ENCODE data around the gene NFIB.

Gene NFIB

DNA sequence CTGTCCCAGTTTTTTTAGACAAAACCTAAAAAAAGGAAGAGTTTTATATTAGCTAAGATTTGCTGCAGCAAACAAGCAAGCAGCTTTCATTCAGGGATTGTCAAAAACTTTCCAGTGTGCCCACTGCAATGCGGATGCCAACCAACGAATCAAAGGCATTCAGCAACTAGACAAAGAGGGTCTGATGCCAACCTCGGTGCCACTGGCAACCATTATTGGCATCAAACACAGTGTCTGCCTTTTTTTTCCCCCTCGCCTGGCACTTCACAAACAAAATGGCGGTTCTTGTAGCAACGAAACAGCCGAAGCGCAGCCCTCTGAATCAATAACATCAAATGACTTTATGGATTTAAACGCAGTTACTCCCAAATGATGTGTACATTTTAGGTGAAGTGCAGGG is 10.4 kb downstream of the NFIB start:
- no peak for DNase-seq

DNA sequence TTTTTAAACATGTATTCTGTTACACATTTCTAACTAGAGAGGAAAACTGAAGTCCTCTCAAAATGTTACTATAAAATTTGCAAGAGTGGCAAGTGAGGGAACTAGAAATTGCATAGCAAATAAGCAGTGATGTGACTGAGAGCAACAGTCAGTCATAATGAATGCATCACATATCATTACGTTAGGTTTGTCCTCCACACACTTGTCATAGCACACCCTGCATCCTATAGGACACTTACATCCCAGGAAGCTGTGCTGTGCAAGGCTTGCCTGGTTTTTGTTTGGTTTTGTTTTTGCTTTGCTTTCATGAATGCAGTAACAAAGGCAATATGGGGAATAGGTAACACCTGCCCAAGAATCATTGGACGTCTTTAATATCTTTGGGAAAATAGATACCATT is 10.8 kb downstream of the NFIB start:
- no peak for DNase-seq

DNA sequence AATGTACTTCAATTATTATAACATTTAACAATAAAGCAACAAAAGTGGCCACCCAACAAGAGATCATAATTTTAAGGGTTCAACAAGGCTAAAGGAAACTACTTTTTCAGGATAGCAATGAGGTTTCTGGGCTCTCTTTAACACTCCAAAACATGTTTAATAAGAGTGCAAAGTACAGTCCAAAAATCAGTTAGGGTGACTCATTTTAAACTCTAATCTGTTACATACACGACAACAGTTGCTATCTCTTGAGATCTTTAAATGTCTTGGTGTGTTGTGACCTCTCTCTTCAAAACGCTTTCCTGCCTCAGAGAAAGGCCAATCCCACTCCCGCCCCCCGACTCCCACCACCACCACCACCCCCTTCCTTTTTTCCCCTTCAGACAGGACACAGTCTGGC is 11.5 kb downstream of the NFIB start:
- no peak for DNase-seq

DNA sequence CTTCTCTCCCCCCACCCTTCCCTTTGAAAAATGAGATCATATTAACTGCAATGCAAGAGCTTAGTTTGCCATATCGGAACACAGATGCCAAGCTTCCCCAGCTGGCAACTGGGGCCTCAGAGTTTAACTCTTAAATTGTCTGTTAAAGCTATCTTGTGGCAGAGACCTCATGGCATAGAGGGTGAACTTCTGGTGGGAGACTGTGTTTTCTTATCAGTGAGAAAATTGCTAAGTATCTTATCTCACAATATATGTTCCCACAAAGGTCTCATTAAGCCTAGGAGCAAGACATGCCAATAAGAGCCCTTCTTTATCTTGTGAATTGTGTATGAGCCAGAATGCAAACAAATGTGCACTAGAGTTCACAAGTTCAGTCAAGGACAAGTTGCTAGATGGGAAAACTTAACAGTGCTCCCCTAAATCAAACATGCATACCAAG is 12.3 kb downstream of the NFIB start:
- DNase-seq: no peak

DNA sequence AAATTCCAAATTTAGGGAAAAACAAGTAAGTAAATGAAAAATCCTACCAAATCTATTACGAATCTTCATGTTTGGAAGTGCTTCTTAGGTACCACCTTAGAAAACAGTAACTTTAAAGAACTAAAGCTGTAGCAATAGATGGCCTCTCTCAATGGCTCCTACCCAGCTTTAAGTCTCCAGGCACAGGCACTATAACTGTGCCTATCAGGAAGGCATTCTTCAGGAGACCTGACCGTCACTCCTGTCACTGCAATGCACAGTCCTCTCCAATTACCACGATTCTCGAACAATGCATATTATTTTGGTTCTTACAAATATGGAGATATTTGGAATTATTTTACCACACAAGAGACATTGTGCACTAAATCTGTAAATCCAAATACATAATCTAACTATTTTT is 12.9 kb downstream of the NFIB start:
- no peak for DNase-seq

DNA sequence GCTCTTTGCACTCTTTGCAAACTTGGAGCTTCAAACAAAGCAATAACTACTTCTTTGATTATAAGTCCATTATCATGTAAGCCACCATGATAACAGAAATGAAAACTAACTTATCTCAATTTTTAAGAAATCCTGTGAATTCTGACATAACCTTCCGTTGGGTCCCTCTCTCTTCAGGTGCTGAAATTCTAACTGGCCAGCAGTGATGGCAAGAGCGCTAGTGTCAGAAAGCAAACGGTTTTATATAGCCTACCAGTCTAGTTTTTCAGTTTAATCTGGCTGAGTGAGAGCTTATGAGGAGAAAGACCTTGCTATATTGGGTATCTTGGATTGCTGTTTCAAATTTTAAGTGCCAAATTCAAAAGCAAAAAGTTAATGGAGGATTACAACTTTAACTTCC is 13.4 kb downstream of the NFIB start:
- DNase-seq: no peak

DNA sequence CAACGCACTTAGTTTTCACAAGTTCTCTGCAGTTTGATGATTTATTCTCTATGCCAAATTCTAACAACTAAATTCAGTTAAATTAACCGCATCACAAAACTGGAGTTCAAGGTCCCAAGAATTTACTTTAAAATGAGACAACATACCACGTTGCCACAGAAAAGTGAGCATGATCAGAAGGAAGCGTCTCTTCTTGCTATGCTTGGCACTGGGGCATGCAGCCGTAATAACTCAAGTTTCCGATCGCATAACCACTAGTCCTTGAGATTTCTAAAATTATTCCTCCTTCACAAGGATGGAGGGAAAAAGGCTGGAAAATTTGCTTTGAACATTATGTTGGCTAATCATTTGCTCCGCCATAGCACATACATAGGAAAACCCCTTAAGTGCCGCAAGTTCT is 13.9 kb downstream of the NFIB start:
- DNase-seq: no peak

DNA sequence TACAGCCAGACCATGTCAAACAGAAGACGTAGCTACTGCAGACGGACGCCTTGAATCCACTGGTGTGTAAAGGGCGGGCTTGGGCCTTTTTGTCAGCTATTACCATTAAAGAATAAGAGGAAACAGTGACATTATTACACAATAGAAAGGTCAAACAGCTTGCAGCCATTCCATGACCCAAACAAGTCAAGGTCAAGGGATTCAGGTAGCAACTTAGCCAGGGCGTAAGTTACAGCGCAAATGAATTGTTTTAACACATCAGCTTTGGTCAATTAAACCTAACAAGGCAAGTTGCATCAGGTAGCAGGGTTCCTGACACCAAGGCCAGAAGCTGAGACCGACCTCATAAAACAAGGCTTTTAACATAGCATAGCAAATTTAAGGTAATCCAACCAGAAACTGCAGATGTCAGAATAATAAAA is 15.3 kb downstream of the NFIB start:
- DNase-seq: no peak

DNA sequence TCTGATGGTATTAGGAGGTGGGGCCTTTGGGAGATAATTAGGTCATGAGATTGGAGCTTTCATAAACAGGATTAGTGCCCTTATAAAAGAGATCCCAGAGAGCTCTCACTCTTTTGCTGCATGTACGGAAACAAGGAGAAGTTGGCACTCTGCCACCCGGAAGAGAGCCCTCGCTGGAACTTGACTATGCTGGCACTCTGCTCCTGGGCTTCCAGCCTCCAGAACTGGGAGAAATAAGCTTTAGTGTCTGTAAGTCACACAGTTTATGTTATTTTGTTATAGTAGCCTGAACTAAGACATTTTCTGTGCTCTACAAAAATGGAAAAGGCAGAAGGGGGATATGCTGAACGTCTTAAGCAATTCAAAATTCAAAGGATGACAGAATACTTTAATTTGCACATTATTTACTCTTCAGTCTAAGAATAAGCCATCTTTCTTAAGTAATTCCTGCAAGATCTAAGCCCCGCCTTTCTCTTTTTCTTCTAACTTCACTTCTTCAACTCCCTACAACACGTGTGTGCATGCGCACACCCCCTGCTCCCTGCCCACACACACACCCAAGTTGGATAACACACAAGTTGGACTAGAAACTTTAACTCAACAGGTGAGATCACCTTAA is 17.3 kb downstream of the NFIB start:
- DNase-seq: no peak

DNA sequence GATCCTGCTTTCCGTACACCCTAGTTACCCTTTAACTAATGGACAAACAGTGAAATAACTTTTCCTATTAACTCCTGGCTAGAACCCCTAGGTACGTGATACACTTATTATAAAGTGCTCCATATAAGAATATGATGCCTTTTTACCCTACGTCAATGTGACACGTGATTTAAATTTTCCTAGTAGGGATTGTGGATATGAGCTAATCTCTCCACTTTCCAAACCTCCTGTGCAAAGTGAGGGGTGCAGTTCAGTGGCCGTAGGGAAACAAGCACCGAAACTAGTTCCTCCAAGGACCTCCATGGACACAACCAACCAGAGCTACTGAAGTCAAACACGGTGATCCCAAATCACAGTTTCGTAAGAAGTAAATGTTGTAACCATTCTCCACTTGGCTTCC is 19.3 kb downstream of the NFIB start:
- DNase-seq: no peak

DNA sequence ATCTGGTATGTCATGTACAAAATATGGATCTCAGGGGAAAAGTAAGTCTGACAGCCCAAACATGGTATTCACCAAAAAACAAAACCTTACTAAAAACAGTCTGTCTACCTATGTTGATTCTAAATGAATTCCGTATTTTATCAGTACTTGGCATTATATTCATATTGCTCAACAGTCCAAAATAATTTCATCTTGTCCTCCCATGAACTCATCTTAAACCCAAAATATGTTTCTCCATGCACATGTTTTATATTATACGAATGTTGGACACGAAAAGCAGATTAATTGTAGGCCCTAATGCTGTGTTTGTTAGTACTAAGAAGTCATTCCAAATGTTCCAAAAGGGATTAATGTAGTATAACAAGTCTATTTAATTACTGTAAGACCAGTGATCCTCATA is 20.1 kb downstream of the NFIB start:
- DNase-seq: no peak

DNA sequence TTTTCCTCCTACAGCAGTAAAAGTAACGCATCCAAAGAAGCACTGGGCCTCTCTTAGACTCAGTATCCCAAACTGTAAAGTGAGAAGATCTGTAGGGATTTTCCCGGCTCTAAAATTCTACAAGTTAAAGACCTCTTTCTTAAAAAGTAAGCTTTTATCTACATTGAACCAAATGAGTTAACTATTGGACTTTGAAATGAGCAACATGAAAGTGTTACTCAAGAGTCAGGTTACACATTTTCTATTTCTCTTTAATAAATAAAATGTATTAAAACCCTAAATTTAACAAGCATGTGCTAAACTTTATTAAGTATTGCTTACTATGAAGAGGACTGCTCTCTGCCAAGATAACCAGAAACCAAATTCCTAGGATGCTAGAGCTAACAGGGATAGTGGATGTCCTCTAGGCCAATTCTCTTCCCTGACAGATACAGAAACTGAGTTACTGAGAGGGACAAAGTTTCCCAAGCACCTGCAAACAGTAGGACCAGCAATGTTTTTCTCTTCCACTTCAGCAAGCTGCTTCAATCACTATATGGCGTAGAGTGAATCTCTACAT is 21.7 kb downstream of the NFIB start:
- no peak for DNase-seq

DNA sequence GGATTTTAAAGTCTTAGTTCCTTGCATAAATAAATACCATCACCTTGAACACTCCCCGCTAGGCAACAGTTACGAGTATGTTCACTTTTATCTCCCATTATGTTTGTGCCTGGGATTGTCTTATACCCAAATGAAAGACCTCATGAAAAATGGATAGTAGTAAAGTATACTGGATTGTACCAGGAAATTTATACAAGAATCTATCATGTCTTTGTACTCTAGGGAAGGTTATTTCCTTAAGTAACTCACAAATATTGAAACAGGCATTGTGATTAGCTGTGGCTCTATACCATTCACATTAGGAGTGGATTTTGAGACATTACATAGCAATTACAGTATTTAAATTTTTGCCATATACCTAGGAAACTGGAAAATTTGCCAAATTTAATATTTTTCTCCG is 24.0 kb downstream of the NFIB start:
- DNase-seq: no peak

DNA sequence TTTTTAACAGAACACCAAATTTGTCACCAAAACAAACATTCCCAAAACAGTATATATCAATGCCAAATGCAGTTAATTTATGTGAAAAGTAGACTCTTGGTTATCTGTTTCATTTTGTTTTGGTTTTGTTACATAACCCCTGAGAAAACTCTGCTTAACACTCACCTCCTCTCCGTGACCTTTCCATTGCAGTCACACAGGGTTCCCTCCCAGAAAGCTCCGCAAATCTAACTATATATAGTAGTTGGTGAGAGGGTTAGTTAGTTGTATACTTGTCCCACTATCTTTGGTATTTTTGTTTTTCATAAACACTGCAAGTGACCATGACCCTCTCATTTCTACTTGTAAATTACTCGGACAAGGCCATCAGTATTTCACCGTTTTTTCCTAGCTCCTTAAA is 25.5 kb downstream of the NFIB start:
- no peak for DNase-seq

DNA sequence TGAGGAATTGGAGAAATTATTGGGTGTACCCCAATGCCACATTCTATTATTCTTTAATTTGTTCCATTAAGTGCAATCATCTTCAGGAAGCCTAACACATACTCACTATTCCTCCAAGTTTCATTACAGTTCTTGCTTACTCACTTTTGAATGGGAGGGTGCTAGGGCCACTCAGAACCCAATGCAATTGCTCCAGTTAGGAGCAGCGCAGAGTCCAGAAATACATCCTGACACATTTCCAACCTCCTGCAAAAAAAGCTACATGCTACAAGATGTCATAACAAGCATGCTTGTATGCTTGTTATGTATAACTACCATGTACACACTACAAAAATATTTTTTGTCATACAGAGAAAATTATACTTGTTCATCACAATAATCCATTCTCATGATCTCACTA is 27.8 kb downstream of the NFIB start:
- DNase-seq: no peak

DNA sequence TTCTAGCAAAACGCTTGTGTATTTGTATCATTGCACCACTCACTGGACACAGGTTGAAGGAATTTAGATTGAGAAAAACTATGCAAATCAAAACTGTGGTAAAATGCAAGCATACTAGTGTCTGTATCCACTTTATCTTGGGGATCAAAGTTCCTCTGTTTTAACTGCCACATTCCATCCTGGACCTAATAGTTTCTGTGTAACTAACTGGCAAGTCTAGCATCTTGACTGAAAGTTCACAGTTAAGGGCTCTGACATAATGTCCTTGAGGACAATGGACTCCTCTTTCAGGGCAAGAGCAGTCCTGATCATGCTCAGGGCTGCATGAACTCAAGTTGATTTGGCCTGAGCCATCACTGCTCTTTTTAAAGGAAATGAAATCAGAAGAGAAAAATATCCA is 30.7 kb downstream of the NFIB start:
- DNase-seq: no peak

DNA sequence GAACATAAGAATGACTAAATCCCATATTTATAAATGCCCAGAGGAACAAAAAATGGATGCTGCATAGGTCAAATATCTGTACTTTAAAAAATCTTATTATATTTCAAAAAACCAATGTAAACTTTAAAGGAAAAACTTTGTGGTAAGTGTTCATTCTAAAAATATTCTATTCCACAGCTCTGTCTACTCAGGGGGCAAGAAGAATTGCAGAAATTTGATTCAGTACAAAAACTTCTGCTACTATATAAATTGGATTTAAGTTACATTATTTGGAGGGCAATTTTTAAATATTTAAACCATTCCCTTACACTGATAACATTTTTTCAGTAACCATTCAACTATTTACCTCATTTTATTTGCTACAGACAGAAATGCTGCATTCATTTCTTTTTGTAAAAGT is 32.1 kb downstream of the NFIB start:
- DNase-seq: no peak

DNA sequence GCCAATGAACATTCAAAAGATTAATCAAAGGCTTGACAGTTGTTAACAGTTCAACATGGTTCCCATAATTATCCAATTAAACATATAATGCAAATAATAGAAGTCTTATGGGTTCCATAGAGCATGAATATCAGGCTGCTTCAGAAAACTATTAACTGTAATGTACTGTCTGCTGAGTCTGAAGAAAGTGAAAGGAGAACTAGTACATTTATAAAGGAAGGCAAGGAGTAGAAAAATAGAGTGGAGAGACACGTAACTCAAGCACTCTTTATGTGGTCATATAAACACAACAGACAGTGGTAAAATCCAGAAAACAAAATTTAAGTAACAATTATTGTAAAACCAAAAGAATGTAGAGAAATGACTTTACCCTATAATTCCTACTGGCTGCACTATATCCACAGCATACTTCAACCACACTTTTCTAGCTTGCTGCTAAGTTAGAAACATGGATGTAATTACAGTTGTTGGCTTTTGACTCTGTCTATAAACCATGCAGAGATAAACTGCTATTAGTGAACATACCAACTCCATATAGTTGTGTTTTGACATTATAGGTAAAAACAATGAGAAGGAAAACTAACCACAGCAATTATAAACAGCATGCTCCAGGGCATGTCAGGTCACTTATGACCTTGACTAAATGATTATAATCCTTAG is 32.7 kb downstream of the NFIB start:
- no peak for DNase-seq

DNA sequence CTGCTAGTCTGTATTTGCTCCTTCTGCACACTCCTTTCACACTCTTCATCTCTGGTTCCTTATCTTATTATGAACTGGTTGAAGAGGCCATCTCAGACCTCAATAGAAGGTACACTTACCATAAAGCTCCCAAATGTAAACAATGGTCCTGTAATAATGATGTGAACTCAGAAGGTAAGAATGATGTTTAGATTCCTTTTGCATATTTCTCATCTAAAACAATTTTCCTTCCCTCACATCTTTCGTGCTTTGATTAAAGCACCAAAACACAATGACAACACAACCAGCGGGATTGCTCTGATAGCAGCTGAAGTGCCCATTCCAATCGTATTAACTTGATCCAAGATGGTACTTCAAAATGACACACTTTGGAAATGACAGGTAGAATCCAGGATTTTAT is 34.3 kb downstream of the NFIB start:
- no peak for DNase-seq

DNA sequence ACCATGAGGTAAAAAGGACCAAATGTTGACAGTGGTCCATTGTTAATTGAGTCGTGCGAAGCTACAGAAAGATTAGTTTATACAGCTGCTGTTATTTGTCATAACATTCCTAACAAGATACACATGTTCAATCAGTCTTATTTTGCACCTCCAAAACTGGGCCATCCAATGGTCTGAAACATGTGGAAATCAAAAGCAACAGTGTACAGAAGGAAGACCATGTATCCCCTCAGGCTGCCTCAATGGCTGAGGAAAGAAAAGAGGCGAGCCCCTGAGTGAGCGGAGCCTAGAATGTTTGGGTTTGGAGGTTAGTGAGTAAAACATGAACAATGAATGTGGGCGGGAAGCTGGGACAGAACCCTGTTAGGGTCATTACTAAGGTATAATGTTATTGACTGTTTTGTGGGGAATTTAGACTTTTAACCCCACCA is 35.6 kb downstream of the NFIB start:
- DNase-seq: no peak

DNA sequence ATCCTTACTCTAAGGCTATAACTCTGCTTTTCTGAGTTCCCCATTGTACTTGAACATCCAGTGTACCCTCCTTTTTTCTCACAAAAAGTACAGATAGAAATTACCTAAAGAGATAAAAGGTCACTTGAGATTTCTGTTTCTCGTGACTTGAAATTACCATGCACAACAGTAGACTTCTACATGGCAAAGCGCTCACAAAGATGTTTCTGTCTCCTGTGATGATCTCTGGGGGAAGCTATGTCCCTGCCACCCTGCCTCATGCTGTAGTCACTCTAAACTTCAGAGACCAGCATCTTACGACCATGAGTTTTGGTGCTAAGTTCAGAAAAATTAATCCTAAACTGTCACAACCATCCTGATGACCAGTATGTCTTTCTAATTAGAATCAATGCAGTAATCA is 36.2 kb downstream of the NFIB start:
- no peak for DNase-seq

DNA sequence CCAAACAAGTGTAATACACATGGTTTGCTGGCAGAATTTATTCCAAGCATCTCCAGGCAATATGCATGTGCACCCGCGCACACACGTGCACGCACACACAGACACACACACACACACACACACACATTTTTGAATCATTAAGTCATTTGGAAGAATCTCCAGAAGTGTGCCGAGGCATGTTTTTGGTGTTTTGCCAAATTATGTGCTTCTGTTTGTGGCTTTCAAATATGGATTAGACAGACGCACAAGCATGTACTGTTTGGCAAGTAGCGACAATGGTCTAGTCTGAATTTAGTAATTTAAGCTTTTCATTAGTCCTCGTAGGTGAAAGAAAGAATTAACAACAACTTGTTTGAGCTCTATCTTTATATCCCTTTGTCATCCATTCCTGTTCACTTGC is 36.7 kb downstream of the NFIB start:
- no peak for DNase-seq

DNA sequence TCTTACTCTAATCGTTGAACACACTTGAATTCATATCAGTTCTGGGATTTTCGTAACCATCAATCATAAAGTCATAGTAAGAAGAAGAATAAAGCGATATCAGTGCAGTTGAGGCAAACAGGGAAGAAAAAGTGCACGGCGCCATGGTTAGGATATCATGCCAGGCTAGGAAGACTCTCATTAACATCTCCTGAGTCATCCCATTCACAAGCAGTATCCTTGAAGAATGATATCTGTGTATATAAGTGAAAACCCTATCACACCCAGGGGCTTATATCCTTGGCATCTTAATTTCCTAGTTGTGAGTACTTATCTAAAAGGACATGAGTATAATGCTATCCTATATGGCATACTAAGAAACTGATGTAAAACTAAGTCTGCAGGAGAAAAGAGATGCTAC is 38.6 kb downstream of the NFIB start:
- DNase-seq: no peak

DNA sequence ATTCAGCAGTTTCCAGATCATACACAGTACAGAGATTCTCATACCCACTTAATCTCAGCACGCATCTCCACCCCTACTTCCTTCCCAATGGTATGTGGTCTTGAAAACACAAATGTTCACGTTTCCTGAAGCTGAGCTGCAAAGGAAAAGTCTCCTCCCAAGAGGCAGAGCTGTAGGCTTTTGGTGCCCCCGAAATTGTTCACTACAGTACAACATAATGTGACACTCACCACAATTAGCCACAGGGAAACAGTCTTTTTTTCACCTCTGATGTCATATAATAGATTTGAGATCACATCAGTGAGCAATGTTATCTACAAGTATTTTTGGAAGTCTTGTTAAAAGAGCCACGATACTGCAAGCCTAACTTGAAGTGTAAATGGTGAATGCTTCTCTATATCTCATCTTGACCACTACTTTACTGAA is 40.2 kb downstream of the NFIB start:
- no peak for DNase-seq

All from T-helper 9 cell (primary cell).